ENCODE data around the gene TMEM109.

DNA sequence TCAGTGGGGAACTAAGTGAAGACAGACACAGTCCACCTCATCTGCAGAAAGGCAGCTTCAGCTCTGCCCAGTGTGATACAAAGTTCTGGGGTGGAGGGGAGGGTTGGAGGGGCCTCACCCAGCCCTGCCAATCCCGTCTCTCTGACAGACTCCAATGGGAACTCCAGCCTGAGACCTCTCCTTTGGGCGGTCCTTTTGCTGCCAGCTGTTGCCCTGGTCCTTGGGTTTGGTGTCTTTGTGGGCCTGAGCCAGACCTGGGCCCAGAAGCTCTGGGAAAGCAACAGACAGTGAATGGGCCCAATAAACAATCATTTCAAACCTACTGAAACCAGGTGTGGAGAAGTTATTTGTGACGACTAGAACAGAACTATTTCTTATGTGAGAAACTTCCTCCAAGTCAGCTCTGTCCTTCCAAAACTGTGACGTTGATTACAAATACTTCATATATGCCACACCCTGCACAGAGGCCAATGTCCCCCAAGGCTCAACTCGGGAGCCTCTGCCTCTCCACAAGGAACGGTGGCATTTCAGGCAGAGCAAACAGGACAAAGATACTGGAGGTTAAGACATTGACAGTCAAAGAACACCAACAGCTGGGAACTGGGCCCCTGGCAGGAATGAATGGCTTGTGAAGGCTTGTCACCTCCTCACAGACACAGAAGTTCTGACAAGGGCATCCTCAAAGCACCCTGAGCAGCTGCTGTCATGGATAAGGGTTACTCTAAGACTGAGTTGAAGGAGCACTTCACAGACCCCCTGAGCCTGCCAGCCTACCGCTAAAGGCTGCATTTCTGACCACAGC, 38.4 kb upstream of the TMEM109 start:
- TF ChIP-seq POLR2AphosphoS5 (IDR thresholded peaks at IDR 0.05) (no peak), EZH2 (IDR thresholded peaks at IDR 0.05; ENCODE audit: borderline replicate concordance, insufficient read depth, low read length, poor library complexity, severe bottlenecking) (no peak), TAF1 (IDR thresholded peaks at IDR 0.05; ENCODE audit: low read depth) (no peak)
- TF ChIP-seq, protein P1, sequence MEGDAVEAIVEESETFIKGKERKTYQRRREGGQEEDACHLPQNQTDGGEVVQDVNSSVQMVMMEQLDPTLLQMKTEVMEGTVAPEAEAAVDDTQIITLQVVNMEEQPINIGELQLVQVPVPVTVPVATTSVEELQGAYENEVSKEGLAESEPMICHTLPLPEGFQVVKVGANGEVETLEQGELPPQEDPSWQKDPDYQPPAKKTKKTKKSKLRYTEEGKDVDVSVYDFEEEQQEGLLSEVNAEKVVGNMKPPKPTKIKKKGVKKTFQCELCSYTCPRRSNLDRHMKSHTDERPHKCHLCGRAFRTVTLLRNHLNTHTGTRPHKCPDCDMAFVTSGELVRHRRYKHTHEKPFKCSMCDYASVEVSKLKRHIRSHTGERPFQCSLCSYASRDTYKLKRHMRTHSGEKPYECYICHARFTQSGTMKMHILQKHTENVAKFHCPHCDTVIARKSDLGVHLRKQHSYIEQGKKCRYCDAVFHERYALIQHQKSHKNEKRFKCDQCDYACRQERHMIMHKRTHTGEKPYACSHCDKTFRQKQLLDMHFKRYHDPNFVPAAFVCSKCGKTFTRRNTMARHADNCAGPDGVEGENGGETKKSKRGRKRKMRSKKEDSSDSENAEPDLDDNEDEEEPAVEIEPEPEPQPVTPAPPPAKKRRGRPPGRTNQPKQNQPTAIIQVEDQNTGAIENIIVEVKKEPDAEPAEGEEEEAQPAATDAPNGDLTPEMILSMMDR (IDR thresholded peaks at IDR 0.05; ENCODE audit: poor library complexity, severe bottlenecking): no peak

Data from neural cell (in vitro differentiated cells).